Measurements from ENCODE around the gene CCDC33. TPM values are rescaled to one million over a fixed set of nuclear protein-coding genes. Genes with fewer than 3 reads are reported as not detected.

Gene CCDC33
- total and polyA plus RNA-seq, 10 of the 15 experiments (the other 5 are each of a cell fraction or from before 2014, with no cell fraction given), result 0.57 to 5.8 (median 4.3) TPM

GRCh38 chr15:74252291-74252690 lies 16.2 kb downstream of the CCDC33 start (continued):
- TF ChIP-seq NR2F1 (conservative IDR thresholded peaks at IDR 0.05), result no peak
- no peak for TF ChIP-seq TCF7 (IDR thresholded peaks at IDR 0.05; ENCODE audit: borderline replicate concordance)
- TF ChIP-seq CHD2 (IDR thresholded peaks at IDR 0.05; ENCODE audit: borderline replicate concordance, low read depth, low read length), result no peak

- 0% methylated on average over 1 of the region's 1 CpG for WGBS (ENCODE audit: insufficient coverage, insufficient replicate concordance, low lambda C conversion rate, missing lambda C conversion rate)
- no peak overlapping the region for H2AFZ ChIP-seq (ENCODE audit: control insufficient read depth, low read depth, low read length)
- no peak overlapping the region for H3K4me3 ChIP-seq
- in situ Hi-C loops (cut with MboI) (no loop called here), intact Hi-C loops (cut with micrococcal nuclease; ENCODE audit: unreplicated experiment) (no loop called here)
- no peak for FAIRE-seq
- CTCF ChIA-PET, result no interaction called here
- SMC1A ChIA-PET (ENCODE audit: uncharacterized antibody, unreplicated experiment), result no interaction called here
- no peaks in the 10 kb centered on the region for H3K9me3 ChIP-seq (replicated peaks; ENCODE audit: control insufficient read depth, insufficient read depth, low read length)
- H4K20me1 ChIP-seq (ENCODE audit: control insufficient read depth, insufficient read depth), result no peaks in the 10 kb centered on the region
- no peak overlapping the region for H3K9ac ChIP-seq (ENCODE audit: control insufficient read depth, insufficient read depth, low read length)
- POLR2A ChIA-PET, result interaction anchor here (0.5 kb wide), 1 partner anchor 52 kb away, joined by 3 read pairs; no protein-coding TSS in a partner anchor
- no TSS peak for BruUV-seq (replicated peaks)
- DNase-seq (ENCODE audit: low read depth, low spot score), result no peak
- H3K4me1 ChIP-seq (ENCODE audit: control insufficient read depth, insufficient read depth, low read length), result no peaks in the 10 kb centered on the region
- no peak for ATAC-seq
- H3K4me2 ChIP-seq (ENCODE audit: control insufficient read depth, insufficient read depth), result no peak overlapping the region
- no peaks in the 10 kb centered on the region for H3K36me3 ChIP-seq (ENCODE audit: control insufficient read depth in 2 of 2, insufficient read depth in 2 of 2, low read length in 1 of 2)
- RAD21 ChIA-PET (ENCODE audit: unreplicated experiment), result no interaction called here
- H3K79me2 ChIP-seq (ENCODE audit: control insufficient read depth, insufficient read depth, low read length), result no peaks in the 10 kb centered on the region
- H3K27ac ChIP-seq (ENCODE audit: control insufficient read depth, insufficient read depth), result no peak overlapping the region
- H3K27me3 ChIP-seq (replicated peaks in 1 of 2; ENCODE audit: control insufficient read depth in 2 of 2, insufficient read depth in 2 of 2, low read length in 1 of 2), result no peaks in the 10 kb centered on the region; a peak in 1 of 4 replicates
- TF ChIP-seq FOS (IDR thresholded peaks at IDR 0.05; ENCODE audit: borderline replicate concordance, extremely low read depth, insufficient read length), result no peak
- no peak for TF ChIP-seq NFYA (IDR thresholded peaks at IDR 0.05; ENCODE audit: borderline replicate concordance, low read depth, low read length)
- TF ChIP-seq DPF2 (IDR thresholded peaks at IDR 0.05), result no peak
- TF ChIP-seq HSF1 (IDR thresholded peaks at IDR 0.05; ENCODE audit: low read depth, low read length), result no peak
- no peak for TF ChIP-seq SP1 (IDR thresholded peaks at IDR 0.05; ENCODE audit: low read depth, low read length)
- TF ChIP-seq E4F1 (IDR thresholded peaks at IDR 0.05; ENCODE audit: borderline replicate concordance, partially characterized antibody), result no peak
- no peak for TF ChIP-seq ZNF207 (IDR thresholded peaks at IDR 0.05; ENCODE audit: borderline replicate concordance)
- no peak for TF ChIP-seq WRNIP1 (IDR thresholded peaks at IDR 0.05; ENCODE audit: borderline replicate concordance, low read depth, low read length)
- no peak for TF ChIP-seq IKZF1 (conservative IDR thresholded peaks at IDR 0.05)
- no peak for TF ChIP-seq NRF1 (conservative IDR thresholded peaks at IDR 0.05; ENCODE audit: low read depth, low read length)
- no peak for TF ChIP-seq BRCA1 (IDR thresholded peaks at IDR 0.05; ENCODE audit: low read depth, low read length)
- no peak for TF ChIP-seq MTA3 (IDR thresholded peaks at IDR 0.05; ENCODE audit: borderline replicate concordance, low read length)
- no peak for TF ChIP-seq ZBTB33 (IDR thresholded peaks at IDR 0.05)
Observed at GRCh38 chr15:74252721-74253120, 16.6 kb downstream of the CCDC33 start.

Measured in GM12878 (cell line).